Fibroblast of the aortic adventitia (primary cell): ENCODE data around the gene ZCCHC17. TPM values are rescaled to one million over a fixed set of nuclear protein-coding genes. Genes with fewer than 3 reads are reported as not detected.
"Not testable (repeated sequence)": the region's sequence is repeated elsewhere in the genome, so short reads cannot be mapped to it uniquely, and the experiment has no call there.

ENCODE experiments used
- DNase-seq: peaks from one replicate; pipeline ENCODE4 v3.0.0-alpha.2; 2010; ENCODE audit warnings: low read depth
- H3K4me3 ChIP-seq: 2 replicates; pipeline ENCODE4 v1.5.1; 2011; ENCODE audit warnings: low read depth, mild to moderate bottlenecking, control low read depth, low read length, moderate library complexity
- CTCF ChIP-seq: IDR thresholded peaks from 2 replicates; pipeline ENCODE4 v1.5.1; 2011; ENCODE audit warnings: mild to moderate bottlenecking, low read length, control low read depth, inconsistent platforms; ENCODE audit not compliant: insufficient read depth
- total RNA-seq: library from RNA; depleted of rRNA; stranded (reverse); fragments of >200 nt; gene quantifications from 2 replicates; pipeline ENCODE4 v1.2.3, GENCODE V29; 2012; ENCODE audit warnings: low replicate concordance

The ZCCHC17 gene
- total RNA-seq, 1 donor: 39.9 TPM

- no peak for TF ChIP-seq CTCF
- DNase-seq: no peak
- no peak overlapping the region for H3K4me3 ChIP-seq
These were observed 34.9 kb upstream of the ZCCHC17 start for GRCh38 chr1:31261916-31262315.

- H3K4me3 ChIP-seq, DNase-seq: not testable (repeated sequence)
These were observed 34.4 kb upstream of the ZCCHC17 start for GRCh38 chr1:31262393-31262792.

- H3K4me3 ChIP-seq: no peak overlapping the region
- DNase-seq: no peak
- no peak for TF ChIP-seq CTCF
These were observed 33.4 kb upstream of the ZCCHC17 start for GRCh38 chr1:31263408-31263807.

- DNase-seq: no peak
- no peak overlapping the region for H3K4me3 ChIP-seq
- TF ChIP-seq CTCF: no peak
These were observed 31.9 kb upstream of the ZCCHC17 start for GRCh38 chr1:31264790-31265386.

- TF ChIP-seq CTCF: no peak
- no peak for DNase-seq
- H3K4me3 ChIP-seq: no peak overlapping the region
These were observed 30.3 kb upstream of the ZCCHC17 start for GRCh38 chr1:31266547-31266946.

GRCh38 chr1:31272369-31272768, 24.5 kb upstream of the ZCCHC17 start:
- no peak for TF ChIP-seq CTCF
- no peak overlapping the region for H3K4me3 ChIP-seq
- DNase-seq: no peak

GRCh38 chr1:31273619-31274018, 23.2 kb upstream of the ZCCHC17 start:
- no peak overlapping the region for H3K4me3 ChIP-seq
- no peak for TF ChIP-seq CTCF
- DNase-seq: no peak

- DNase-seq, H3K4me3 ChIP-seq: not testable (repeated sequence)
These were observed 14.4 kb upstream of the ZCCHC17 start for GRCh38 chr1:31282426-31282825.

- H3K4me3 ChIP-seq, DNase-seq: not testable (repeated sequence)
These were observed 9.0 kb upstream of the ZCCHC17 start for GRCh38 chr1:31287791-31288190.
